Neural crest cell (in vitro differentiated cells): ENCODE data around the gene ONECUT2. TPM values are rescaled to one million over a fixed set of nuclear protein-coding genes. Genes with fewer than 3 reads are reported as not detected.

ENCODE experiments used
- DNase-seq: peaks from one replicate; pipeline ENCODE4 v3.0.0; 2021; ENCODE audit warnings: low read depth, mixed read lengths, low spot score
- H3K27ac Mint-ChIP-seq: one replicate; pipeline ENCODE4 v1.8.0; 2021; ENCODE audit warnings: mild to moderate bottlenecking, mixed read lengths; ENCODE audit not compliant: unreplicated experiment
- H3K27me3 Mint-ChIP-seq: 2 replicates; pipeline ENCODE4 v1.8.0; 2021; ENCODE audit warnings: low read depth, mild to moderate bottlenecking, mixed read lengths
- H3K36me3 Mint-ChIP-seq: 2 replicates; pipeline ENCODE4 v1.8.0; 2021; ENCODE audit warnings: low read depth, mild to moderate bottlenecking, mixed read lengths
- H3K4me1 Mint-ChIP-seq: 2 replicates; pipeline ENCODE4 v1.8.0; 2021; ENCODE audit warnings: mixed read lengths
- H3K4me3 Mint-ChIP-seq: one replicate; pipeline ENCODE4 v1.8.0; 2021; ENCODE audit warnings: mild to moderate bottlenecking, mixed read lengths
- H3K9me3 Mint-ChIP-seq: 2 replicates; pipeline ENCODE4 v1.8.0; 2021; ENCODE audit warnings: mixed read lengths
- total RNA-seq: library from RNA; stranded (reverse); gene quantifications from 2 replicates; pipeline ENCODE4 v1.2.1, GENCODE V29; 2021
- TF ChIP-seq, protein P1 (sequence below): fragments of 200-600 bp; sonication (generic); conservative IDR thresholded peaks from 2 replicates; pipeline ENCODE4 v1.5.0; 2021; ENCODE audit warnings: antibody characterized with exemption, mild to moderate bottlenecking

ONECUT2 gene
- total RNA-seq, 1 donor from 2014 or later, result 8.2 TPM

DNA sequence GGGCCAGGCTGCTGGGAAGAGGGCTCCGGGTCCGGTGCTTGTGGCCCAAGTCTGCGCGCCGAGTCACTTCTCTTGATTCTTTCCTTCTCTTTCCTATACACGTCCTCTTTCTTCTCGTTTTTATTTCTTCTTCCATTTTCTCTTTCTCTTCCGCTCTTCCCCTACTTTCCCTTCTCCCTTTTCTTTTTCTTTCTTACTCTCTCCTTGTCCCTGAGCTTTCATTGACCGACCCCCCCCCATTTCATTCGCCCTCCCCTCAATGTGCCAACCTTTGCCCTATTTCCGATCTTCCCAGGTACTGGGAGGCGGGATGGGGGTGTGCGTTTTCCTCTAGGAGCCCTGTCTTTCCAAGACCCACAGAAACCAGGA is 1.8 kb downstream of the ONECUT2 start:
- H3K4me1 Mint-ChIP-seq, result peaks cover 64% of the 10 kb centered on the region
- H3K9me3 Mint-ChIP-seq, result no peaks in the 10 kb centered on the region
- TF ChIP-seq, protein P1, sequence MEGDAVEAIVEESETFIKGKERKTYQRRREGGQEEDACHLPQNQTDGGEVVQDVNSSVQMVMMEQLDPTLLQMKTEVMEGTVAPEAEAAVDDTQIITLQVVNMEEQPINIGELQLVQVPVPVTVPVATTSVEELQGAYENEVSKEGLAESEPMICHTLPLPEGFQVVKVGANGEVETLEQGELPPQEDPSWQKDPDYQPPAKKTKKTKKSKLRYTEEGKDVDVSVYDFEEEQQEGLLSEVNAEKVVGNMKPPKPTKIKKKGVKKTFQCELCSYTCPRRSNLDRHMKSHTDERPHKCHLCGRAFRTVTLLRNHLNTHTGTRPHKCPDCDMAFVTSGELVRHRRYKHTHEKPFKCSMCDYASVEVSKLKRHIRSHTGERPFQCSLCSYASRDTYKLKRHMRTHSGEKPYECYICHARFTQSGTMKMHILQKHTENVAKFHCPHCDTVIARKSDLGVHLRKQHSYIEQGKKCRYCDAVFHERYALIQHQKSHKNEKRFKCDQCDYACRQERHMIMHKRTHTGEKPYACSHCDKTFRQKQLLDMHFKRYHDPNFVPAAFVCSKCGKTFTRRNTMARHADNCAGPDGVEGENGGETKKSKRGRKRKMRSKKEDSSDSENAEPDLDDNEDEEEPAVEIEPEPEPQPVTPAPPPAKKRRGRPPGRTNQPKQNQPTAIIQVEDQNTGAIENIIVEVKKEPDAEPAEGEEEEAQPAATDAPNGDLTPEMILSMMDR, result no peak
- H3K4me3 Mint-ChIP-seq, result peak overlapping the region; percentile 91
- peaks cover 97% of the 10 kb centered on the region for H3K27me3 Mint-ChIP-seq
- no peak overlapping the region for H3K27ac Mint-ChIP-seq
- H3K36me3 Mint-ChIP-seq, result no peaks in the 10 kb centered on the region
- DNase-seq, result no peak

DNA sequence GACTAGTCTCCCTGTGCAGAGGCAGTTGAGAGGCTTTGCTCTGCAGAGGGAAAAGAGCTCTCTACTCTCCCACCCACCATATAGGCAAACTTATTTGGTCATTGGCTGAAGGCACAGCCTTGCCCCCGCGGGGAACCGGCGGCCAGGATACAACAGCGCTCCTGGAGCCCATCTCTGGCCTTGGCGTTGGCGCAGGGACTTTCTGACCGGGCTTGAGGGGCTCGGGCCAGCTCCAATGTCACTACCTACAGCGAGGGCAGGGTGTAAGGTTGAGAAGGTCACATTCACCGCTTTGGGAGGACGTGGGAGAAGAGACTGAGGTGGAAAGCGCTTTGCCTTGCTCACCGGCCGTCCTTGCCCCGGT is 2.2 kb downstream of the ONECUT2 start:
- Mint-ChIP-seq H3K4me3 (peak overlapping the region; percentile 91), H3K36me3 (no peaks in the 10 kb centered on the region), H3K4me1 (peaks cover 64% of the 10 kb centered on the region), H3K27me3 (peaks cover 97% of the 10 kb centered on the region), H3K27ac (no peak overlapping the region), H3K9me3 (no peaks in the 10 kb centered on the region)
- DNase-seq, result peak; percentile 18
- TF ChIP-seq, protein P1, result no peak

DNA sequence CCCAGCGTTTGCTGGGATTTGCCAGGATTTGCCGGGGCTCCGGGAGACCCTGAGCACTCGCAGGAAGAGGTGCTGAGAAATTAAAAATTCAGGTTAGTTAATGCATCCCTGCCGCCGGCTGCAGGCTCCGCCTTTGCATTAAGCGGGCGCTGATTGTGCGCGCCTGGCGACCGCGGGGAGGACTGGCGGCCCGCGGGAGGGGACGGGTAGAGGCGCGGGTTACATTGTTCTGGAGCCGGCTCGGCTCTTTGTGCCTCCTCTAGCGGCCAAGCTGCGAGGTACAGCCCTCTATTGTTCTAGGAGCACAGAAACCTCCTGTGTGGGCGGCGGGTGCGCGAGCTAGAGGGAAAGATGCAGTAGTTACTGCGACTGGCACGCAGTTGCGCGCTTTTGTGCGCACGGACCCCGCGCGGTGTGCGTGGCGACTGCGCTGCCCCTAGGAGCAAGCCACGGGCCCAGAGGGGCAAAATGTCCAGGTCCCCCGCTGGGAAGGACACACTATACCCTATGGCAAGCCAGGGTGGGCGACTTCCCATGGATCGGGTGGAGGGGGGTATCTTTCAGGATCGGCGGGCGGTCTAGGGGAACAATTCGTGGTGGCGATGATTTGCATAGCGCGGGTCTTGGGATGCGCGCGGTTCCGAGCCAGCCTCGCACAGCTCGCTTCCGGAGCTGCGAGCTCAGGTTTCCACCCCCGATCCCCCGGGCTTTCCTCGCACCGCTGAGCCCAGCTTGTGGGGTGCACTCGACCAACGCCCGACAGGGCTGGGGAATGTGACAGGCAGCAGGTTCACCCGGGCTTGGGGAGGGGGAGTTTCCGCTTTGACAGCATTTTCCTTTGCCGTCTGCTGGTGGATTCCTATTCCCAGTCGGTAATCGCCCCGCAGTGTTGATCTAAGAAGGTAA is 2.8 kb downstream of the ONECUT2 start:
- Mint-ChIP-seq H3K36me3 (no peaks in the 10 kb centered on the region), H3K9me3 (no peaks in the 10 kb centered on the region), H3K4me3 (peak overlapping the region; percentile 91), H3K27me3 (peaks cover 97% of the 10 kb centered on the region), H3K27ac (no peak overlapping the region), H3K4me1 (peaks cover 63% of the 10 kb centered on the region)
- DNase-seq, result peak; percentile 75
- TF ChIP-seq, protein P1, result peak; percentile 74

DNA sequence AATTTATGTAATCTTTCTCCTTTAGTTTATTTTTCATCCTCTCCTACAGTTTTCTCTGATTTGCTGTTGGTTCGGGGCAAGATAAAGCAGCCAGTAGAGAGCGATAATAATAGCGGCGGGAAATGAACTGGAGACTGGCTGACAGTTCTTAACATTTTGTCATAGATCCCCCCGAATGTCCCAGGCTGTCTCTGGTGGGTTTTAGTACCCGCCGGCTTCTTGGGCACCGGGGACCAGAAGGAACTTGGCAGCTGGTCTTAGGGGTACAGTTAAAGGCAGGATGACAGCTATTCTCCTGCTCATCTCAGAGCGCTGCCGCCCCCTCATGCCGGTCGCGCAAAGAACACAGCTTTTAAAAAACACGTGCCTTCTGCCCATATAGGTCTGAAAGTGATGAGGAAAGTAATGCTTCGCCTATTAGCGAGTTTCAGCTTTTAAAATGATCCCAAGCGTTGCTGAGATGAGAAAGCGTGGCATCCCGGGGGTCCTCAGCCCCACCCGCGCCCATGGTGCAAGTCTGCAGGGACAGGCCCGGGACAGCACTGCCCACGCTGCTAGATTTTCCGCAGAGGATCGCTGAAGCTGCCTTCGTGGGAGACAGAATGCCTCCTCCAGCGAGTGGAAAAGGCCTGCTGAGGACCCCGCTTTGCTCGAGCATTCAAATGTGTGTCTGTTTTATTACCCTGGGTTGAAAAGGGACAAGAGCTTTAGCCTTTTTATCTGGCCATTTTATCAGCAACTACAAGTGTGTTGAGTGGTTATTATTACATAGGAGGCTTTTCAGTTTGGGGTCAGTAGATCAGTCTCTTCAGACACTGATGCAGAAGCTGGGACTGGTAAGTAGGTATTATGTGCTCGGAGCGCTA is 3.8 kb downstream of the ONECUT2 start:
- DNase-seq, result no peak
- H3K4me1 Mint-ChIP-seq, result peaks cover 54% of the 10 kb centered on the region
- no peak overlapping the region for H3K27ac Mint-ChIP-seq
- peak overlapping the region; percentile 91 for H3K4me3 Mint-ChIP-seq
- H3K27me3 Mint-ChIP-seq, result peaks cover 97% of the 10 kb centered on the region
- no peaks in the 10 kb centered on the region for H3K36me3 Mint-ChIP-seq
- TF ChIP-seq, protein P1, result no peak
- no peaks in the 10 kb centered on the region for H3K9me3 Mint-ChIP-seq

DNA sequence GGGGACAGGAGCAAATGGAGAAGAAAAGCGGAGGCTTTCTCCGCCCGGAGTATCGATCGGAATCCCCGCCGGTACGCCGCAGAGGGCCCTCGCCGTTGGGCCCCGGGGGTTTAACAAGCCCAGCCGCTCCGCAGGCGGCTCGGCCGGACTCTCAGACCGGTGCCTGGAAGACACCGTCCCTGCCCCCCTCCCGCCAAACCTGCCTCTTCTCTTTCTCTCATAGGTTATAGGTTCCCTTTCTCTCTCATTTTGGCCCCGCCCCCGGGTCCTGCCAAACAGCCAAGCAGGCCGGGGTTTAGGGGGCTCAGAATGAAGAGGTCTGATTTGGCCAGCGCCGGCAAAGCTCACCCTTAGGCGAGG is 4.4 kb downstream of the ONECUT2 start:
- Mint-ChIP-seq H3K4me1 (peaks cover 48% of the 10 kb centered on the region), H3K4me3 (peak overlapping the region; percentile 91), H3K27ac (no peak overlapping the region), H3K36me3 (no peaks in the 10 kb centered on the region), H3K27me3 (peaks cover 97% of the 10 kb centered on the region), H3K9me3 (no peaks in the 10 kb centered on the region)
- TF ChIP-seq, protein P1, result no peak
- peak; percentile 13 for DNase-seq
